ENCODE results near the gene EIF2AK3. TPM values are rescaled to one million over a fixed set of nuclear protein-coding genes. Genes with fewer than 3 reads are reported as not detected.
"Not testable (repeated sequence)": the region's sequence is repeated elsewhere in the genome, so short reads cannot be mapped to it uniquely, and the experiment has no call there.

Gene EIF2AK3
- total RNA-seq, 1 donor from 2014 or later: 4.3 TPM

DNA sequence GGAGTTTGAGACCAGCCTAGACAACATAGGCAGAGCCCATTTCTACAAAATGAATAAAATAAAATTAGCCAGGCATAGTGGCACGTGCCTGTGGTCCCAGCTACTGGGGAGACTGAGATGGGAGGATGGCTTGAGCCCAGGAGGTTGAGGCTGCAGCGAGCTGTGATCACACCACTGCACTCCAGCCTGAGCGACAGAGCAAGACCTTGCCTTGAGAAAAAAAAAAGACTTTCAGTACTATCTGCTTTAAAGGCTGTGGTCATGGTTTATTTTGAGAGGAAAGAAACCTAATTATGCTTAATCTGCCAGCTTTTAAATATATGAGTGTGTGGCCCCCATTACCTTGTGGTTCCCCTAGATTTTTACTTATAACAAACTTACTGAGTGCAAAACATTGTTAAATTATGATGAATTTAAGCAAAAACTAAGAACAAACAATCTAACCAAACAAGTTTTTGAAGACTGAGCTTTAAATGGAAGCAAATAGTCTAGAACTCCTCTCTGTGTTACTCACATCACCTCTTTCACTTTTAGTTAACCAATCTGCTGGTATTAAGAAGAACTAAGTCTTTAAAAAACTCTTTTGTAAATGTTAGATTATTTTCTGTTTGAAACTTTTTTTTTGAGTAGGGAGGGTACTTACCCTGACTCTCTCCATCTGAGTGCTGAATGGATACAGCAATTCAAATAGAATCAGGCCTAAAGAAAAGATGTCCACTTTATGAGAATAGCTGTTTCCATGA is 65.4 kb downstream of the EIF2AK3 start:
- no peak for DNase-seq (ENCODE audit: missing footprints)
- no peak for ATAC-seq
- intact Hi-C loops (cut with DNase I): no loop called here

DNA sequence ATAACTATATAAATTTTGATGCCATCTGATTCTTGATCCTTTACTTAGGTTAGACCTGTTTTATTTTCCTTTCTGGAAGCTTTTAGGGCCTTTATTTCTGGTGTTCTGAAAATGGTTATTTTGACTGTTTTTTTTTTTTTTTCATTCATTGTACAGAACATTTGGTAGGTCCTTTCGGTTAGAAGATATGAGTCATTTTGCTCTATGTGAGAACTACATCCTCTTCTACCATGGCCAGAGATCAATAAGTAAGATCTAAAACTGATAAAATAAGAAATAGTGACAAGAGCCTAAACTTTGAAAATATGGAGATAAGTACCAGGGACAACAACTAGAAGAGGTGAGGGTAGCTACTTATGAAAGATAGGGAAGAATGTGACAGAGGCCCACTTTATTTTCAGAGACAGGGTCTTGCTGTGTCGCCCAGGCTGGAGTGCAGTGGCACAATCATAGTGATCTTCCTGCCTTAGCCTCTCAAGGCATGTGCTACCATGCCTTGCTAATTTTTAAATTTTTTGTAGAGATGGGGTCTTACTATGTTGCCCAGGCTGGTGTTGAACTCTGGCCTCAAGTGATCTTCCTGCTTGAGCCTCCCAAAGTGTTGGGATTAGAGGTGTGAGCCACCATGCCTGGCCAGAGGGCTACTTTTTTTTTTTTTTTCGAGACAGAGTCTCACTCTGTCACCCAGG is 66.5 kb downstream of the EIF2AK3 start:
- ATAC-seq: no peak
- DNase-seq (ENCODE audit: missing footprints): no peak

DNA sequence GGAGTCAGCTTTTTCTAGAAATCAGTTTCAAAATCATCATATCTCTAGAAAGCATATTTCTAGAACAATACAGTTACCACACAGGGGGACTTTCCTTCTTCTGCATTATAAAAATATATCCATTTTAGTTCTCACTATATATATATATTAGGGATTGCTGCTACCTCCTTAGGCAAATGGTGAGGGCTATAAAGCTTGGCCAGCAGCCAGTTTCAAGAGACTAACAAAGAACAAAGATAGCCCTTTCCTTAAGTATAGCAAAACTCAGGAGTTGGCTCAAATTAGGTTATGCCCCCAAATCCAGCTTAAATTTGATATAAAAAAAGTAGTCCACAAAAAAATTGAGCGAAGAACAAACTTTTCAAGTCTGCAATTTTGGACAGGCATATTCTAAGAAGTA is 70.0 kb downstream of the EIF2AK3 start:
- DNase-seq (ENCODE audit: missing footprints) (no peak), ATAC-seq (no peak)
- intact Hi-C loops (cut with DNase I): no loop called here

More for the DNA sequence above, 66.5 kb downstream of the EIF2AK3 start:
- intact Hi-C loops (cut with DNase I): no loop called here

DNA sequence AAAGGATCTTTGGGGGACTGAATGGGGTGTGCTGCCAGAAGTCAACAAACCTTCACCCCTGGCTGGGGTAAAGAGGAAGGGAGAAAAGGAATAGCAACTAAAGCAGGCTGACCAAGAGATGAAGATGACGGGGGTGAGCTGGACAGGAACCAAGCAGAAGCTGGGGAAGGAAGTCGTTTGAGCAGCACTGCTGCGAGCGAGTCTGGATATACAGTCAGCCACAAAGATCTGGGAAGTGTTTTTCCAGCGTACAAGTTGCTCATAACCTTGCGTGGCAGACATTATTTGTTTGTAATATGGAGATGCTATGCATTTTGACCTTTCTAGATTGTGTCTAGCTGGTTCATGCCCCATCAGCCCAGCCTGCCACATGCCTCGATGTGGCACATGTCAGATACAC is 71.2 kb downstream of the EIF2AK3 start:
- ATAC-seq: no peak
- intact Hi-C loops (cut with DNase I): no loop called here
- DNase-seq (ENCODE audit: missing footprints): no peak

DNA sequence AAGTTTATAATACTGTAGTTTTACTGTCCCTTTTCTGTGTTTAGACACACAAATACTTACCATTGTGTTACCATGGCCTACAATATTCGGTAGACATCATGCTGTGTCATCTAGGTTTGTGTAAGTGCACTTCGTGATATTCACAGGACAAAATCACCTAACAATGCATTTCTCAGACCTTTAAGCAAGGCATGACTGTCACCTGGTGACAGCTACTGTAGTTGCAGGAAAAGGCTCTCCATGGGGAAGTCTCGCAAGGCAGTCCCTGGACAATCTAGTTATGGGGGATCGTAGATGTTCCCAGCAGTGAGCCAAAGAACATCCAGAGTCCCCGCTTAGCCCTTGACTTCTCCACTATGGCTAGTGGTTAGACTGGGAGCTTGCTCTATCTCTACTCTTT is 73.1 kb downstream of the EIF2AK3 start:
- no peak for DNase-seq (ENCODE audit: missing footprints)
- no peak for ATAC-seq
- intact Hi-C loops (cut with DNase I): no loop called here

DNA sequence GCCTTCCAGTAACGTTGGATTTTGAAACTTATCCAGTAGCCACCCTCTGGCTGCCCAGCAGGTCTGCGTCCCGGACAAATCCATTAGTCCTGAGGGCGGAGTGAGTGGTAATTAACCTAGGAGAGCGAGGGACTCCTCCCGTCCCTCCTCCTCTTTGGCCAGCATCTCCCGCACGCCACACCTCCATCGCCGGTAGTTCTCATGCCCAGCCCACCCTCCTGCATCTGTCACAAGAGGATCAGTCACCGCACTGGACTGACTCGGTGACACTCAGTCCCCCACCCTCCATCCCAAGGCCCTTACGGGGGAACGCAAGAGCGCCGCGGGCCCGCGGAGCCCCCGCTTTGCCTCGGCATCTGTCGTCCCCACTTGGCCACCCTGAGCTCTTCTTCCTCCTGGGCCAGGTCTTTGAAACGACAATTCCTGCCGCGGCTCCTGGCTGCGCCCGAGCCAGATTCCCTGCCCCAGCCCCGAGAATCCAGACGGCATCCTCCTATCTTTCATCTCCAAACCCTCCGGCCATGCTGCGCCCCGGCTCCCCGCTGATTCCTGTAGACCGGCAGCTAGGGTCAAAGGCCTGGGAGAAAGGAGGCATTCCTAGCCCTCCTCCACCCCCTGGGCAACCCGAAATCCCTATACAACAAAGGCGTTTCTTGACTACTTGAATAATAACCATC is 77.5 kb downstream of the EIF2AK3 start:
- intact Hi-C loops (cut with DNase I): no loop called here
- DNase-seq (ENCODE audit: missing footprints) (no peak), ATAC-seq (no peak)

DNA sequence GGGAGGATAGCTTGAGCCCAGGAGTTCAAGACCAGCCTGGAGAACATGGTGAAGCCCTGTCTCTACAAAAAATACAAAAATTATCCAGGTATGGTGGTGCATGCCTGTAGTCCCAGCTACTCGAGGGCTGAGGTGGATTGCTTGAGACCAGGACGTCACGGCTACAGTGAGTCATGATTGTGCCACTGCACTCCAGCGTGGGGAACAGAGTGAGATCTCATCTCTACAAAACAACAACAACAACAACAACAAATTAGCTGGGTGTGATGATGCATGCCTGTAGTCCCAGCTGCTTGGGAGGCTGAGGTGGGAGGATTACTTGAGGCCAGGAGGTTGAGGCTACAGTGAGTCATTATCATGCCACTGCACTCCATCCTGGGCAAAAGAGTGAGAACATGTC is 81.0 kb downstream of the EIF2AK3 start:
- DNase-seq (ENCODE audit: missing footprints); ATAC-seq; intact Hi-C loops (cut with DNase I): not testable (repeated sequence)

DNA sequence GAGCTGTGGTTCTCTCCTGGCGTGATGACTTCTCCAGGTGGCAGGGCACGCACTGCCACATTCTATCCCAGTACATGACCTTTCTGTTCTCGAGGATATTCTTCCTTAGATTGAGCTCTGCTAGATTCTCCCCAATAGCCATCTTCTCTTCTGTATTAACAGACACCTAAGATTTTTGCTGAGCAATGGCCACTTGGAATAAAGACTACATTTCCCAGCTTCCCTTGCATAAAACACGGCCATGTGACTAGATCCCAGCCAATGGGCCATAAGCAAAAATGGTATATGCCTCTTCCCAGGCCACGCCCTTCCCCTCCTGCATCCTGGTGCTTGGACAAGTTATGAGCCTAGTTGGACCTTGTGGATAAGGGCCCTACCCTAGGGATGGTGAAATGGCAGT is 82.1 kb downstream of the EIF2AK3 start:
- ATAC-seq: no peak
- intact Hi-C loops (cut with DNase I): no loop called here

DNA sequence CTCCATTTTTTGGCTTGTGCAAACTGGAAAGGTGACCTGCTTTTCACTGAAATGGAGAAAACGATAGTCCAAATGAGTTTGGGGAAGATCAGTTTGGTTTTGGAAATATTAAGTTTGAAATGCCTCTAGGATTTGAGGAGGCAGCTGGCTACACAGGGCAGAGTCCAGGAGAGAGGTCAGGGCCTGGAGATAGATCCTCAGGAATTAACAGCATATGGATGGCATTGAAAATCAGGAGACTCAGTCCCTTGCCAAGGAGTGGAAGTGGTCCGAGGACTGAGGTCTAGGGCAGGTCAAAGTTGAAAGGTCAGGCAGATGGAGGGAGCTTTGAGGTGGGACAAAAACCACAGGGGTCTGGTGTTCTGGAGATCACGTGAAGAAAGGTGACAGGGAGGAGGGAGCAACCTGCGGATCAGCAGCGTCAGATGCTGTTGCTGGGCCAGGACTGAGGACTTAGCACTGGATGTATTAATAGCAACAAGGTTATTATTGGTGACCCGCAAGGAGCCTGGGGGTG is 83.7 kb downstream of the EIF2AK3 start:
- intact Hi-C loops (cut with DNase I): no loop called here
- DNase-seq (ENCODE audit: missing footprints) (no peak), ATAC-seq (no peak)

More for the DNA sequence above, 82.1 kb downstream of the EIF2AK3 start:
- no peak for DNase-seq (ENCODE audit: missing footprints)

DNA sequence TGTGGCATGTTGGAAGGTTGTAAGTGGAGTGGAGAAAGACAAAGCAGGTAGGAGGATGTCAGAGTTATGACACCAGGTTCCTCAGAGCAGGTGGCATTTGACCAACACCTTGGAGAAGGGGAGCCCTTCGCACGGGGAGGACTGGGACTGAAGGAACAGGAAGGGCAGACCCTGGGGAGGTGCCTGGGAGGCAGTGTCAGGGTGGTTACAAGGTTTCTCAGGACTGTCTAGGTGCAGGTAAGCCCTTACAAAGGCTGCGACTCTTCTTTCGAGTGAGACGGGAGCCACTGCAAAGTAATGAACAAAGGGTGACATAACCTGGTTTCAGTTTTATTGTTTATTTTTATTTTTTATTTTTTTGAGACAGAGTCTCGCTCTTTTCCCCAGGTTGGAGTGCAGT is 84.6 kb downstream of the EIF2AK3 start:
- DNase-seq (ENCODE audit: missing footprints): no peak
- no peak for ATAC-seq
- intact Hi-C loops (cut with DNase I): no loop called here

DNA sequence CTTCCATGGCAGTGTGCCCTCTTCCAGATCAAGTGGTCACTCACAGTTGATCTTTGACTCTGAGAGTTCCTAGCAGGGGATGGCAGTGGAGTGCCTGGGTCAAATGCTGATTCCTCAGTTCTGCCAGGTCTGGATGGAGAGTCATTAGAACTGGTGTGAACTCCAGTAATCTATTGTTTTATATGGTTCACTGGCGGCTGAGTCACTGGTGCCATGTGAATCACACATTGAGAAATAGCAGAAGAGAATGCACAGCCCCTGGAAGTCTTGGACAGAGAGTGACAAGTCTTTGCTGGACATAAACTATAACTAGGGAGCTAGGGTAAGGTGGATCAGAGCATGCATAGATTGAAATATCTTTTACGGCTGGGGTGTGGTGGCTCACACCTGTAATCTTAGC is 86.9 kb downstream of the EIF2AK3 start:
- intact Hi-C loops (cut with DNase I): no loop called here
- DNase-seq (ENCODE audit: missing footprints) (no peak), ATAC-seq (no peak)

DNA sequence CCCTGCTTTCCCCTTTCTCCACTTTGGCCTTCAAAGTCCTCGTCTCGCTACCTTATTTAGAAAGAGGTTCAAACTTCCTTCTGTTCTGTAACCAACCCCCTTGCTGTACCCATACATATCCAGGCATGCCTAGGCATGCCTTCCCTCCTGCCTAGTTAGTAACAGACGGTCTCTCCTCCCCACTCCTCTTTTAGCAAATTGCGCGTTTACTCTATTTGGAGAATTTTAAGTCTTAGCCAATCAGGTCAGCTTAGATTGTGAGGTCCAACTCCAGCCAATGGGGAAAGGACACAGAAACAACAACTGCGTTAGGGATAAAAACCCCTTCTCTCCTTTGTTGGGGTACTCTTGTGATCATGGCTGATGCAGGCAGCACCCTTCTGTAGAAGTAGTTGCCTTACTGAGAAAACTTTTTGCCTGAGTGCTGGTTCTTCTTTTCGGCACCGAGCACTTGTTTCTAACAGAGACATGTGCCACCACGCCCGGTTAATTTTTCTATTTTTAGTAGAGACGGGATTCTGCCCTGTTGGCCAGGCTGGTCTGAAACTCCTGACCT is 88.8 kb downstream of the EIF2AK3 start:
- intact Hi-C loops (cut with DNase I): no loop called here
- ATAC-seq: no peak

DNA sequence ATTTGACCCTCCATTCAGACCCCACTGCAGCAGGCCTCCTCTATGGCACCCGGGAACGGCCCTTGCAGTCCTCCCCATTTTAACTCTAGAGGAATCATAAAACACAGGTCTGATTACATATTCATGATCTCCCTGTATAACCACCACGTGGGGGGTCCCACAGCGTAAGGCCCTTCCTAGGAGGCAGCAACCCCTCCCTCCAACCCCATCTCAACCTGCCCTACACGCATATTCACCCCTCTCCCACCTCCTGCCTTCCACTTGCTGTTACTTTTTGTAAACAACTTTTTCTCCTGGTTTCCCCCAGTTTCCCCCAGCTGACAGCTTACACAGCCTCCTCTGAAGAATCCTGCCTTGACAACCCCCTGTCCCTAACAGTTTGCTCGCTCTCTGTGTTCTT is 89.6 kb downstream of the EIF2AK3 start:
- ATAC-seq (no peak), DNase-seq (ENCODE audit: missing footprints) (no peak)
- intact Hi-C loops (cut with DNase I): no loop called here

More for the DNA sequence above, 88.8 kb downstream of the EIF2AK3 start:
- DNase-seq (ENCODE audit: missing footprints): no peak

DNA sequence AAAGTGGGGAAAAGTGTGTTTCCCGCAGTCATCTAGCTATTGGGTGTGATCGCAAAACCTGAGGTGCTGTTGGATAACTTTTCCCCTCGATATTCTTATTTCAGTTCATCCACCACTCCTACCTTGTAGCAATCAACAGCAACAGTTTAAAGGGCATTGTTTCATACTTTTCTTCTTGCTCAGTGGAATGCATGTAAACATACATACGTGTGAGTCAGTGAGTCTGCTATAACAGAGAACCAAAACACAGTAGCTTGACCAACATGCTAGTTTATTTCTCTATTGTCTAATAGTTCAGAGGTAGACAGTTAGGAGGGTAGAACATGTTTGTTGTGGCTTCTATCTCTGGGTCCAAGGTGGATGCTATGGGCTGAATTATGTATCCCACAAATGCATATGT is 97.2 kb downstream of the EIF2AK3 start:
- DNase-seq (ENCODE audit: missing footprints) (no peak), ATAC-seq (no peak)
- intact Hi-C loops (cut with DNase I): no loop called here

DNA sequence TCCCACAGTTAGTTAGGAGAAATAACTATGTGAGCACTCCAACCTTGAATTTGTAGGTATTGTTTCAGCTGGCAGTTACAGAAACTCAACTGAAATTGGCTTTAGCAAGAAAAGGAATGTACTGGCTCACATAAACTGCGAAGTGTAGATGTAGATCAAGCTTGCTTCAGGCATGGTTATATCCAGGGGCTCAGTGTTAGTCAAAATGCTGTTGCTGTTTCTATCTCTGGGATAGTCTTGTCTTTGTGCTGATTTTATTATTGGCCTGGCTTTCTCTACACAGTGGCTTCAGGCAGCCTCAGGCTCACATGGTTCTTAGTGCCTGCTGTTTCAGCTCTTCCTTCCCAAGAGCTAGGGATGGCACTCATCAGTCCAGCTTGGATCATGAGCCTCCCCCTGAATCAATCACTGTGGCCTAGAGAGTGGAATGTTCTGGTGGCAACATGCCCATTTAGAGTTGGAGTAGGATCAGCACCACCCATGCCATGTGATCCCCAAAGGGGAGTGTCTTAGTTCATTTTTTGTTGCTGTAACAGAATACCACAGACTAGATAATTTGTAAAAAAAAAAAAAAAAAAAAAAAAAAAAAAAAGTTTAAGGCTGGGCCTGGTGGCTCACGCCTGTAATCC is 105.7 kb downstream of the EIF2AK3 start:
- DNase-seq (ENCODE audit: missing footprints): no peak
- intact Hi-C loops (cut with DNase I): no loop called here
- no peak for ATAC-seq

DNA sequence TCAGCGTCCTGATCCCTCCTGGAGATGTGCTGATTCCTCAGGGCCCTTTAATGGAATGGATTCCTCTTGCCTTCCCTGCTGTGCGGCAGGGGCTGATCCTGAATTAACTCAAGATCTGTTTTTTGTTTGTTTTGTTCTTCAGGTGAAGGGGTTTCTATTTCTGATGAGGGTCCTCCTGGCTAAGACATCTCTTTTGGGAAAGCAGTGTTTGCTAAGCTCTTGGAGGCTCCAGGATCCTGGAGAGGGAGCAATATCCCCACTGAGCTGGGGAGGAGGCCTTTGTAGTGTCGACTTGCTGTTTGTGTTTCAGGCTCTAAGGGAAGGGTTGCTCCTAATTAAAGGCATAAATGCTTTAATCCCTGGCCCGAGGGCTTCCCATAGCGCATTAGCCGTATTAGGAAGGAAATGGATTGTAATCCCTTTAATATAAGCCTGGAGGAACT is 109.5 kb downstream of the EIF2AK3 start:
- no peak for ATAC-seq
- DNase-seq (ENCODE audit: missing footprints): no peak
- intact Hi-C loops (cut with DNase I): no loop called here

Measured in Right ventricle myocardium inferior (tissue), 1 donor.